NCI-H748 (cell line): ENCODE measurements around the gene TAPT1.
"Not testable (repeated sequence)": the region's sequence is repeated elsewhere in the genome, so short reads cannot be mapped to it uniquely, and the experiment has no call there.

Source experiments
- DNase-seq: peaks from one replicate; lab custom pipeline; 2025; ENCODE audit not compliant: unreplicated experiment; lab: John Stamatoyannopoulos, UW

The TAPT1 gene

GRCh38 chr4:16213121-16213520 lies 13.2 kb downstream of the TAPT1 start:
- DNase-seq = no peak

- no peak for DNase-seq
Measured at GRCh38 chr4:16212138-16212782, 14.0 kb downstream of the TAPT1 start.

GRCh38 chr4:16207409-16207808 lies 18.9 kb downstream of the TAPT1 start:
- DNase-seq = no peak

DNA sequence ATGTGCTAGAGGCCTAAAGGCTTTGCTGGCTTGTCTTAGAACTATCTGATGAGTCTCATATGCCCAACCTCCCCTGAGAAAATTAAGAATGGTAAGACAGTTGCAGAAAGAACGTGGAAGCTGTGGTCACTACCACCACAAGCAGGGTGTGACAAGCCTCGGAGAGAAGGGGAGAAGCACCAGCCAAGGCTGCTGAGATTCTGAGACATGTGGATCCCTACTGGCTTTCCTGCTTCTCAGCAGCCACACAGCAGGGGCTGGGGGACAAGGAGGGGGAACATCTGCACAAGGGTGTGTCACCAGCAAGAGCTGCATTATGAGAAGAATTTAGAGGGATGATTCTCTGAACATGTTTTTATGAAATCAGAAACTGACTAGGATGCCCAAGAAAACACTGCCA lies 19.4 kb downstream of the TAPT1 start:
- no peak for DNase-seq

DNA sequence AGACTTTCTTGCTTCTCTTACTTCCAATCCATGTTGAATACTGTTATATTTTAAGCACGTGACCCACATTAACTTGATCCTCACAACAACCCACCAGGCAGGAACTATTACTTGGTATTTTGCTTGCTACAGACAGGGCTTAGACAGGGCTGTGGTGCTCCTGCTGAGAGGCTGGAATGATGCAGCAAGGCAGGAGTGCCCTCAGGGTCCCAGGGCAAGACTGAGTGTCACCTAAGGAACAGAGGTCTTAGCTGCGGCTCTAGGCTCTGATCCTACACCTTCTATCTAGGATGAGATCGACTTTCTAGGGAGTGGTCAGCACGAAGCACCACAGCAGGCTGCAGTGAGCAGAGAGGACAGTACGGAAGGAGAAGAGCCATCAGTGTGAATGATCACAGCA lies 20.0 kb downstream of the TAPT1 start:
- DNase-seq = no peak

- DNase-seq = peak; percentile 49
Measured at GRCh38 chr4:16205298-16206164, 20.7 kb downstream of the TAPT1 start.

- no peak for DNase-seq
Measured at GRCh38 chr4:16204505-16204904, 21.8 kb downstream of the TAPT1 start.

DNA sequence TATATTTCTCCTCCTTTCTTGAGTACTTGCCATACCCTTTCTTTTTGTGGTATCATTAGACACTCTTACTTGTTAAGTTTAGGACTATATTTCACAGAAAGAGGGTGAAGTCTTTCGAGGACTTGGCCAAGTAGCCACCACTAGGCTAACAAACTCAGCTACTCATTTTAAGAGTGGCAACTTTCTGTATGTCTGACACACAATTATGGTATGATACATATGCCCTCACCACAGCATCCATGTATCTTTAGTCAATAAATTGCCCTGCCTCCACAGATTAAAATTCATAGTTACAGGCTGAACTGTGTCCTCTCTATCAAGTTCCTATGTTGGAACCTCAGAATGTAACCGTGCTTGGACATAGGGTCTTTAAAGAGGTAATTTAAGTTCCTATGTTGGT lies 23.2 kb downstream of the TAPT1 start:
- no peak for DNase-seq

DNA sequence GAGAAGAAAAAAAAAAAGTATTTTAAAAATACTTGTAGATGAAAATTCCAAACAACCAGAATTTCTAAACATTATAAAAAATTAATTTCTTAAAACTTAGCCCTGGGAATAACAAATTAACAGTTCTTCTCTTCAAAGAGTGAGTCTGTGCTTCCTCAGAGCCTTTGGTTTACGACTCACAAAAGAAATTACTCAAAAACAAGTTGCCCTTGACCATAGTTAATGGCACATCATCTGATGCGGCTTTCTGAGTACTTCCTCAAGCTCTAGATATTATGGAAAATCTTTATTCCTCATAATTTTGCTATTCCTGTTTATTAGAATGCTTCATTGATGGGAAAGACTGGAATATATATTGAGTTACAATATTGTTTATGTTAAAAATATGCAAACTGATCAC lies 23.7 kb downstream of the TAPT1 start:
- DNase-seq = no peak

GRCh38 chr4:16199093-16199492 lies 27.2 kb downstream of the TAPT1 start:
- DNase-seq = peak; percentile 39

GRCh38 chr4:16197876-16198665 lies 28.2 kb downstream of the TAPT1 start:
- DNase-seq = peak; percentile 51

DNA sequence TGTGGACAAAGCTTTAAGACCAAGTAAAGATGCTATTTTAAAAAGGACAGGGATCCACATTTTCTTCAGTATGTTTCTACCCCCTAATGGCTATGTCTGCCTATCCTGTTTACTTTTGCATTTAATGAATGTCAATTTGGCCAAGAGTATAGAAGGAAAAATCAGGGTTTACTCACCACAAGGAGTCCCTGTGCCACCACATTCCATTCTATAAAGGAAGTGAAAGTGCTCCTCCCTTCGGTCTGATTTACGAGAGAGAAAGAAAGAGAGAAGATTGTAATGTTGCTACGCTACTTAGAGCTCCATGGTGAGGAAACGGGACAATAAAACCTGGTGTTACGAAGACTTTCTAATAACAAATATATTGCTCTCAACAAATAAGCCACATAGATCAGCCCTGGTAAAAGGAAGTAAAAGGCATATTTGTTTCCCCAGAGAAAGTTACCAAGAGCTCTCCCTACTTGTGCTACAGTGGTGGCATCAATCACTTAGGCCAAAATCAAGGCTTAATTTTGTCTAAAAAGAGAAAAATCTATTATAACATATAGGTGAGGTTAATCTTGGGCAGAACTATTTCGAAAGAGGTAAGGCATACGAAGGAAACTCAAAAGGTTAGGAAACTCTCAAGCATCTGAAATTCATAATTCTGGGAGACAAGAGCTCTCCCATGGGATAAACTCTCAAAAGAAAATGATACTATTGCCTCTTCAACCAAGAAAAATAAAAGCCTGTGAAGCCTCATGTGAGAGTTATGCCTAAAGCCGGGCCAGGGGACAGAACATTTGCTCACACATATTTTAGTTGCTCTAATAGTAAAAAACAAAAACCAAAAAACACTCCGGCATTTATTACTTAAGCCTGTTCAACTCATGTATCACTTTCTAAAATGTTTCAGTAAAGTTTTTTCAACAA lies 29.5 kb downstream of the TAPT1 start:
- DNase-seq = peak; percentile 1

DNA sequence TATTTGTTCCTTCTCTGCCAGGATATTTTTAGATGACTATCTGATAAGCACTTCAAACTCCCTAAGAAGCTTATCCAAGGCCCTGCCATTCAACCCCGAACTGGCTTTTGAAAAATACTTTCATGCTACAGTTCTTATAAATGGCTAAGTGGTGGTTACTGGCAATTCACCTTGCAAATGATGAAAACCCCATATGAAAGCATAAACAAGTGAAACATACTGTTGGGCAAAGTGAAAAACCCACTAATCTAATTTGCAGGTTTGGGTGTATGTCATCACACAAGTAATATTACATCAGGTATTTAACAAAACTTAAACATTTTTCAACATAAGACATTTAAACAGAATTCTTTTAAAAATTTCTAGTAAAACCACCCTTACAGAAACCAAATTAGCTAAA lies 31.1 kb downstream of the TAPT1 start:
- no peak for DNase-seq

- DNase-seq = not testable (repeated sequence)
Measured at GRCh38 chr4:16194798-16195197, 31.5 kb downstream of the TAPT1 start.

DNA sequence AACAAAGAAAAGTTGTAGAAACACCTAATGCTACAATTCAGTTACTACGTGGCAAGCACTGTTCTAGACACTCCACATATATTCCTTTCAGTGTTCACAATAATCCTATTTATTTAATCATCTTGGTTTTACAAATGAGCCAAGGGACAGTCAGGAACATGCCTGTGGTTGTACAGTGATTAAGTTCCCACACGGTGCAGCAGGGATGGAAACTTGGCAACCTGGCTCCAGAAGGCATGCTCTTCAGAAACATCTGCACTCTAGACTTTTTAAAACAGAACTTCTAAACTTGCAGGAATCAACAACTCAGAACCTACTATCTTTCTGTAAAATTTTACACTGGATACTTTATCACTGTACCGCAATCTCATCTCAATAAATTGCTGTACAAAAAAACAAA lies 32.1 kb downstream of the TAPT1 start:
- DNase-seq = no peak

GRCh38 chr4:16192631-16193518 lies 33.4 kb downstream of the TAPT1 start:
- no peak for DNase-seq

DNA sequence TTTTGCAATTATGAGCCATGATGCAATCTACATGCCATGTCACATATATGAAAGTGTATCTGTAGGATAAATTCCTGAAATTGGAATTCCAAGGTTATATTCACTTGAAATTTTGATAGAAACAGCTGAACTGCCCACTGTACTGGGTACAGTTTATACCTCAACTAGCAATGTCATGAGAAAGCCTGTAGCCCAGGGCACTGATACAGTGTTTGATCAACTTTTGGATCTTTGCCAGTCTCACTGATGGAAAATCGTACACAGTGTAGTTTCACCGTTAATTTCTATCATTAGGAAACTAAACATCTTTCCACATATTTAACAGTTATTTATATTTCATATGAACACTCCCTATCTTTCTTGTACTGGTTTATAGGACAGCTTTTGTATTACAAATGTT lies 34.2 kb downstream of the TAPT1 start:
- DNase-seq = peak; percentile 5

DNA sequence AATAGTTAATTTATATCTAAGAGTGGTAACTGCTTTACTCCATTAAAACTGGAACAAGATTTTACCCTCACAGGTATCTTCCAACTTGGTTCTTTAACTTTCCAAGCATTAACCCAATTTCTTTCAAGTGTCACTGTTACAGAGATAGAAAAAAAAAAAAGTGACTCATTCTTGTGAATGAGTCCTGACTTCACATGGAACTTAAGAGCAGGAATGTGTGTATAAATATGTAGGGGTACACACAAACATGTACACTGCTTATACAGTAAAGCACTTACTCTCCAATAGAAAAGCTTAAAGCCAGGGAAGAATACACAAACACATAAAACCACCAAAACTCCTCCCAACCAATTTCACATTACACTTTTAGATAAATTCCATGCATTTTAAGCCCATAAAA lies 38.8 kb downstream of the TAPT1 start:
- DNase-seq = no peak

DNA sequence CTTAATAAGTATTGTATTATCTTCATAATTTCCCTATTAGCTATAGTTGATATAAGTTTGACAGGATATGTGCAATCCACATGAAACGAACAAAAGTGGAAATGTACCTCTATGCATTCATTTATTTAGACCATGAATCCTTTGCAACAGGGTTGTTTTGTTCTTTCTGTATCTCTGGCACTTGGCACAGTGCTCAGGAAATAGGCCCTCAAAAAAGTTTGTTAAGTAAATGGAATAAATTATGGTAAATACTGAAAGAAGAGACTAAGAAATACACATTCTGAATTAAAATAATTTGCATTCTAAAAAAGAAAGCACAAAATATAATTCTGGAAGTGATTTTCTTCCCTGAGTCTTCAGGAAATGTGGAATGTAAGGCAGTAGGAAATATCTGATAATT lies 39.3 kb downstream of the TAPT1 start:
- DNase-seq = no peak

DNA sequence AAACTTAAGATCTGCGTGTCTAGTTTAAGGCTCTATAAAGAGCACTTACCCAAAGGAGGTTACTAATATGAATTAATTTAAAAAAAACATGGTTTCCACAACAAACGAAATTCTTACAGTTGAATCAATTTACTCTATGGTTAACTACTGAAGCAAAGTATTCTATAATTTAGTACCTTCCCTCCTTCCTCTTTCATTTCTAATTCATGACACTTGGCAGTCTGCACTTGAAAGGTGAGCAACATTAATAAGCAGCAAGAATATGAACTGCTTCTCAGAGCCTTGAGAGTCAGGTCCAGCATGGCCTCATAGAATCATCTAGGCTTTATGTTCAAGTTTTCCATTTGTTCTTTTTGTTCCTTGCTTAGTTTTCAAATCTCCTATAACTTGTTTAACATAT lies 42.7 kb downstream of the TAPT1 start:
- DNase-seq = no peak
